ENCODE measurements around the gene ACAP3.

The ACAP3 gene

DNA sequence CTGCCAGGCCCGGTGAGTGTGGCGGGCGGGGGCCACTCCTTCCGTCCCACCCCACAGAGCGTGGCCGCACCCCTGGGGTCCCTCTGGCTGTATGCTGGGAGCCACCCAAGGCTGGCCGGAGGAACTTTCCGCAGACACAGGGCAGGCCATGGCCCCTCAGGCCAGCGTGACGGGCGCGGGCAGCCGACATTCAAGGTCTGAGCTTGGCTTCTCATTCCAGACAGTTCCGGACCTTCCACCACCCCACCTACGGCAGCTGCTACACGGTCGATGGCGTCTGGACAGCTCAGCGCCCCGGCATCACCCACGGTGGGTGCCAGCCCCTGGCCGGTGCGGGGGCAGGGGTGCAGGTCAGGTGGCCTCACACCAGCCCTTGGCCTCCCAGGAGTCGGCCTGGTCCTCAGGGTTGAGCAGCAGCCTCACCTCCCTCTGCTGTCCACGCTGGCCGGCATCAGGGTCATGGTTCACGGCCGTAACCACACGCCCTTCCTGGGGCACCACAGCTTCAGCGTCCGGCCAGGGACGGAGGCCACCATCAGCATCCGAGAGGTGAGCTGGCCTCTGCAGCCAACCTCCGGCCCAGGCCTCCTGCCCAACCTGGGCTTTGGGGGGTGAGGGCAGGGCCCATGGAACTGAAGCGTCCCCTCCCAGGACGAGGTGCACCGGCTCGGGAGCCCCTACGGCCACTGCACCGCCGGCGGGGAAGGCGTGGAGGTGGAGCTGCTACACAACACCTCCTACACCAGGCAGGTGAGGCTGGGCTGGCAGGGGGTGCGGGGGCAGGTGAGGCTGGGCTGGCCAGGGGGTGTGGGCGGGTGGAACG is 20.2 kb downstream of the ACAP3 start:
- Histone ChIP-seq H3K4me3 (replicated peaks; ENCODE audit: insufficient read depth, low read length) (no peak overlapping the region), H3K27me3 (ENCODE audit: insufficient read depth, poor library complexity, severe bottlenecking) (no peaks in the 10 kb centered on the region), H3K27ac (replicated peaks) (no peak overlapping the region)
- DNase-seq (ENCODE audit: low read depth in 1 of 2, low spot score in 1 of 2), result no peak
- TF ChIP-seq SPI1 (IDR thresholded peaks at IDR 0.05; ENCODE audit: borderline replicate concordance, low read depth) (no peak), GABPA (IDR thresholded peaks at IDR 0.05; ENCODE audit: low read depth) (no peak), POLR2AphosphoS5 (IDR thresholded peaks at IDR 0.05; ENCODE audit: low read depth) (no peak)
- TF ChIP-seq, protein P1, sequence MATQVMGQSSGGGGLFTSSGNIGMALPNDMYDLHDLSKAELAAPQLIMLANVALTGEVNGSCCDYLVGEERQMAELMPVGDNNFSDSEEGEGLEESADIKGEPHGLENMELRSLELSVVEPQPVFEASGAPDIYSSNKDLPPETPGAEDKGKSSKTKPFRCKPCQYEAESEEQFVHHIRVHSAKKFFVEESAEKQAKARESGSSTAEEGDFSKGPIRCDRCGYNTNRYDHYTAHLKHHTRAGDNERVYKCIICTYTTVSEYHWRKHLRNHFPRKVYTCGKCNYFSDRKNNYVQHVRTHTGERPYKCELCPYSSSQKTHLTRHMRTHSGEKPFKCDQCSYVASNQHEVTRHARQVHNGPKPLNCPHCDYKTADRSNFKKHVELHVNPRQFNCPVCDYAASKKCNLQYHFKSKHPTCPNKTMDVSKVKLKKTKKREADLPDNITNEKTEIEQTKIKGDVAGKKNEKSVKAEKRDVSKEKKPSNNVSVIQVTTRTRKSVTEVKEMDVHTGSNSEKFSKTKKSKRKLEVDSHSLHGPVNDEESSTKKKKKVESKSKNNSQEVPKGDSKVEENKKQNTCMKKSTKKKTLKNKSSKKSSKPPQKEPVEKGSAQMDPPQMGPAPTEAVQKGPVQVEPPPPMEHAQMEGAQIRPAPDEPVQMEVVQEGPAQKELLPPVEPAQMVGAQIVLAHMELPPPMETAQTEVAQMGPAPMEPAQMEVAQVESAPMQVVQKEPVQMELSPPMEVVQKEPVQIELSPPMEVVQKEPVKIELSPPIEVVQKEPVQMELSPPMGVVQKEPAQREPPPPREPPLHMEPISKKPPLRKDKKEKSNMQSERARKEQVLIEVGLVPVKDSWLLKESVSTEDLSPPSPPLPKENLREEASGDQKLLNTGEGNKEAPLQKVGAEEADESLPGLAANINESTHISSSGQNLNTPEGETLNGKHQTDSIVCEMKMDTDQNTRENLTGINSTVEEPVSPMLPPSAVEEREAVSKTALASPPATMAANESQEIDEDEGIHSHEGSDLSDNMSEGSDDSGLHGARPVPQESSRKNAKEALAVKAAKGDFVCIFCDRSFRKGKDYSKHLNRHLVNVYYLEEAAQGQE (IDR thresholded peaks at IDR 0.05; ENCODE audit: insufficient replicate concordance, low read depth), result no peak

GRCh38 chr1:1286313-1287261 is 21.1 kb downstream of the ACAP3 start:
- no peaks in the 10 kb centered on the region for H3K27me3 ChIP-seq (ENCODE audit: insufficient read depth, poor library complexity, severe bottlenecking)
- no peak overlapping the region for H3K27ac ChIP-seq (replicated peaks)
- no peak for TF ChIP-seq SPI1 (IDR thresholded peaks at IDR 0.05; ENCODE audit: borderline replicate concordance, low read depth)
- TF ChIP-seq, protein P1 (IDR thresholded peaks at IDR 0.05; ENCODE audit: insufficient replicate concordance, low read depth), result no peak
- TF ChIP-seq GABPA (IDR thresholded peaks at IDR 0.05; ENCODE audit: low read depth), result no peak
- TF ChIP-seq POLR2AphosphoS5 (IDR thresholded peaks at IDR 0.05; ENCODE audit: low read depth), result no peak
- TF ChIP-seq, protein P2, sequence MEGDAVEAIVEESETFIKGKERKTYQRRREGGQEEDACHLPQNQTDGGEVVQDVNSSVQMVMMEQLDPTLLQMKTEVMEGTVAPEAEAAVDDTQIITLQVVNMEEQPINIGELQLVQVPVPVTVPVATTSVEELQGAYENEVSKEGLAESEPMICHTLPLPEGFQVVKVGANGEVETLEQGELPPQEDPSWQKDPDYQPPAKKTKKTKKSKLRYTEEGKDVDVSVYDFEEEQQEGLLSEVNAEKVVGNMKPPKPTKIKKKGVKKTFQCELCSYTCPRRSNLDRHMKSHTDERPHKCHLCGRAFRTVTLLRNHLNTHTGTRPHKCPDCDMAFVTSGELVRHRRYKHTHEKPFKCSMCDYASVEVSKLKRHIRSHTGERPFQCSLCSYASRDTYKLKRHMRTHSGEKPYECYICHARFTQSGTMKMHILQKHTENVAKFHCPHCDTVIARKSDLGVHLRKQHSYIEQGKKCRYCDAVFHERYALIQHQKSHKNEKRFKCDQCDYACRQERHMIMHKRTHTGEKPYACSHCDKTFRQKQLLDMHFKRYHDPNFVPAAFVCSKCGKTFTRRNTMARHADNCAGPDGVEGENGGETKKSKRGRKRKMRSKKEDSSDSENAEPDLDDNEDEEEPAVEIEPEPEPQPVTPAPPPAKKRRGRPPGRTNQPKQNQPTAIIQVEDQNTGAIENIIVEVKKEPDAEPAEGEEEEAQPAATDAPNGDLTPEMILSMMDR (IDR thresholded peaks at IDR 0.05; ENCODE audit: insufficient read depth, low read length), result no peak
- DNase-seq (ENCODE audit: low read depth in 1 of 2, low spot score in 1 of 2), result no peak
- no peak overlapping the region for H3K4me3 ChIP-seq (replicated peaks; ENCODE audit: insufficient read depth, low read length)

- Histone ChIP-seq H3K27ac (replicated peaks) (no peak overlapping the region), H3K4me3 (replicated peaks; ENCODE audit: insufficient read depth, low read length) (no peak overlapping the region), H3K27me3 (ENCODE audit: insufficient read depth, poor library complexity, severe bottlenecking) (no peaks in the 10 kb centered on the region)
- DNase-seq (ENCODE audit: low read depth in 1 of 2, low spot score in 1 of 2), result no peak
- TF ChIP-seq, protein P1 (IDR thresholded peaks at IDR 0.05; ENCODE audit: insufficient replicate concordance, low read depth), result no peak
- TF ChIP-seq SPI1 (IDR thresholded peaks at IDR 0.05; ENCODE audit: borderline replicate concordance, low read depth), result no peak
- no peak for TF ChIP-seq POLR2AphosphoS5 (IDR thresholded peaks at IDR 0.05; ENCODE audit: low read depth)
- TF ChIP-seq, protein P2 (IDR thresholded peaks at IDR 0.05; ENCODE audit: insufficient read depth, low read length), result no peak
- no peak for TF ChIP-seq GABPA (IDR thresholded peaks at IDR 0.05; ENCODE audit: low read depth)
These were observed 22.0 kb downstream of the ACAP3 start for GRCh38 chr1:1285611-1286311.

All from HL-60 (cell line).